Measurements from ENCODE around the gene ESRRB. TPM values are rescaled to one million over a fixed set of nuclear protein-coding genes. Genes with fewer than 3 reads are reported as not detected.

ESRRB gene
- total RNA-seq, 1 donor from 2014 or later, result 1.7 TPM

GRCh38 chr14:76430475-76430980 is 54.6 kb downstream of the ESRRB start:
- peaks cover 37% of the 10 kb centered on the region for H3K4me1 Mint-ChIP-seq (ENCODE audit: low read depth, unreplicated experiment)
- H3K36me3 Mint-ChIP-seq (ENCODE audit: unreplicated experiment), result no peaks in the 10 kb centered on the region
- H3K27ac Mint-ChIP-seq (ENCODE audit: unreplicated experiment), result no peak overlapping the region
- TF ChIP-seq CTCF (IDR thresholded peaks at IDR 0.05; ENCODE audit: partially characterized antibody, unreplicated experiment), result no peak
- H3K9me3 Mint-ChIP-seq (ENCODE audit: unreplicated experiment), result peaks cover 7% of the 10 kb centered on the region
- peaks cover 5% of the 10 kb centered on the region for H3K27me3 Mint-ChIP-seq (ENCODE audit: unreplicated experiment)
- H3K4me3 Mint-ChIP-seq (ENCODE audit: unreplicated experiment), result no peak overlapping the region
- DNase-seq, result no peak

- Mint-ChIP-seq H3K36me3 (ENCODE audit: unreplicated experiment) (no peaks in the 10 kb centered on the region), H3K27ac (ENCODE audit: unreplicated experiment) (no peak overlapping the region), H3K27me3 (ENCODE audit: unreplicated experiment) (peaks cover 5% of the 10 kb centered on the region), H3K9me3 (ENCODE audit: unreplicated experiment) (peaks cover 7% of the 10 kb centered on the region), H3K4me3 (ENCODE audit: unreplicated experiment) (peak overlapping the region; percentile 38), H3K4me1 (ENCODE audit: low read depth, unreplicated experiment) (peaks cover 38% of the 10 kb centered on the region)
- TF ChIP-seq CTCF (IDR thresholded peaks at IDR 0.05; ENCODE audit: partially characterized antibody, unreplicated experiment), result no peak
- no peak for DNase-seq
These were observed 55.6 kb downstream of the ESRRB start for GRCh38 chr14:76431538-76431937.

GRCh38 chr14:76432827-76433752 is 57.2 kb downstream of the ESRRB start:
- Mint-ChIP-seq H3K27me3 (ENCODE audit: unreplicated experiment) (peaks cover 5% of the 10 kb centered on the region), H3K36me3 (ENCODE audit: unreplicated experiment) (no peaks in the 10 kb centered on the region), H3K4me3 (ENCODE audit: unreplicated experiment) (no peak overlapping the region), H3K9me3 (ENCODE audit: unreplicated experiment) (peaks cover 7% of the 10 kb centered on the region), H3K27ac (ENCODE audit: unreplicated experiment) (no peak overlapping the region), H3K4me1 (ENCODE audit: low read depth, unreplicated experiment) (peaks cover 34% of the 10 kb centered on the region)
- no peak for TF ChIP-seq CTCF (IDR thresholded peaks at IDR 0.05; ENCODE audit: partially characterized antibody, unreplicated experiment)
- DNase-seq, result no peak

- TF ChIP-seq CTCF (IDR thresholded peaks at IDR 0.05; ENCODE audit: partially characterized antibody, unreplicated experiment), result no peak
- Mint-ChIP-seq H3K27me3 (ENCODE audit: unreplicated experiment) (peaks cover 3% of the 10 kb centered on the region), H3K4me3 (ENCODE audit: unreplicated experiment) (peak overlapping the region; percentile 10)
These were observed 58.3 kb downstream of the ESRRB start for GRCh38 chr14:76434220-76434619.

GRCh38 chr14:76439237-76439775 is 63.4 kb downstream of the ESRRB start:
- no peaks in the 10 kb centered on the region for H3K9me3 Mint-ChIP-seq (ENCODE audit: unreplicated experiment)
- no peaks in the 10 kb centered on the region for H3K27me3 Mint-ChIP-seq (ENCODE audit: unreplicated experiment)
- no peak for TF ChIP-seq CTCF (IDR thresholded peaks at IDR 0.05; ENCODE audit: partially characterized antibody, unreplicated experiment)
- DNase-seq, result no peak
- H3K36me3 Mint-ChIP-seq (ENCODE audit: unreplicated experiment), result no peaks in the 10 kb centered on the region
- no peak overlapping the region for H3K27ac Mint-ChIP-seq (ENCODE audit: unreplicated experiment)
- H3K4me3 Mint-ChIP-seq (ENCODE audit: unreplicated experiment), result no peak overlapping the region
- H3K4me1 Mint-ChIP-seq (ENCODE audit: low read depth, unreplicated experiment), result peaks cover 10% of the 10 kb centered on the region

More at GRCh38 chr14:76434220-76434619, 58.3 kb downstream of the ESRRB start:
- Mint-ChIP-seq H3K4me1 (ENCODE audit: low read depth, unreplicated experiment) (peaks cover 28% of the 10 kb centered on the region), H3K9me3 (ENCODE audit: unreplicated experiment) (peaks cover 7% of the 10 kb centered on the region), H3K27ac (ENCODE audit: unreplicated experiment) (no peak overlapping the region), H3K36me3 (ENCODE audit: unreplicated experiment) (no peaks in the 10 kb centered on the region)
- DNase-seq, result no peak
